HS-5 (cell line): Measurements from ENCODE around the gene PAPOLG.
"Not testable (repeated sequence)": the region's sequence is repeated elsewhere in the genome, so short reads cannot be mapped to it uniquely, and the experiment has no call there.

Experiments used
- DNase-seq: peaks from one replicate; pipeline ENCODE4 v3.0.0-alpha.2; 2012; ENCODE audit warnings: low read depth

Gene PAPOLG

GRCh38 chr2:60822987-60823386 is 66.9 kb downstream of the PAPOLG start:
- no peak for DNase-seq

- DNase-seq = no peak
Observed at GRCh38 chr2:60823694-60824305, 67.7 kb downstream of the PAPOLG start.

GRCh38 chr2:60825666-60826065 is 69.6 kb downstream of the PAPOLG start:
- no peak for DNase-seq

- DNase-seq = no peak
Observed at GRCh38 chr2:60826111-60826510, 70.0 kb downstream of the PAPOLG start.

GRCh38 chr2:60826860-60827259 is 70.8 kb downstream of the PAPOLG start:
- DNase-seq = not testable (repeated sequence)

GRCh38 chr2:60827369-60827768 is 71.3 kb downstream of the PAPOLG start:
- no peak for DNase-seq

- no peak for DNase-seq
Observed at GRCh38 chr2:60830991-60831390, 74.9 kb downstream of the PAPOLG start.

- DNase-seq = no peak
Observed at GRCh38 chr2:60831921-60832320, 75.9 kb downstream of the PAPOLG start.

GRCh38 chr2:60832621-60833020 is 76.6 kb downstream of the PAPOLG start:
- DNase-seq = no peak

- no peak for DNase-seq
Observed at GRCh38 chr2:60834270-60834717, 78.2 kb downstream of the PAPOLG start.

GRCh38 chr2:60836491-60836890 is 80.4 kb downstream of the PAPOLG start:
- DNase-seq = no peak

- no peak for DNase-seq
Observed at GRCh38 chr2:60837123-60837522, 81.1 kb downstream of the PAPOLG start.

- no peak for DNase-seq
Observed at GRCh38 chr2:60838481-60838880, 82.4 kb downstream of the PAPOLG start.

GRCh38 chr2:60839126-60839813 is 83.2 kb downstream of the PAPOLG start:
- no peak for DNase-seq

- DNase-seq = no peak
Observed at GRCh38 chr2:60840880-60841279, 84.8 kb downstream of the PAPOLG start.

- no peak for DNase-seq
Observed at GRCh38 chr2:60843006-60843405, 86.9 kb downstream of the PAPOLG start.

GRCh38 chr2:60844105-60844504 is 88.0 kb downstream of the PAPOLG start:
- no peak for DNase-seq

- no peak for DNase-seq
Observed at GRCh38 chr2:60847854-60848253, 91.8 kb downstream of the PAPOLG start.
